HCT116 (cell line): ENCODE measurements around the gene UACA. TPM values are rescaled to one million over a fixed set of nuclear protein-coding genes. Genes with fewer than 3 reads are reported as not detected.
A peak's percentile ranks its signal among the peaks of the same experiment; 100 is the strongest.

Experiments
- ATAC-seq: fragments of 200-7000 bp; cut with Tn5 transposase; 2 replicates; pipeline ENCODE4 v1.9.1; 2020; ENCODE audit warnings: mild to moderate bottlenecking, moderate library complexity
- BruUV-seq: library from RNA; stranded (reverse); fragments of 400-500 nt; replicated peaks from 2 replicates; lab custom pipeline; 2021; lab: Mats Ljungman, UMichigan
- CTCF ChIA-PET: fragments of 300-600 bp; sonication (Branson Sonifier 250); formaldehyde crosslinking; loops from one replicate; lab custom pipeline; 2021; ENCODE audit warnings: antibody characterized with exemption; lab: Charles Lee
- POLR2A ChIA-PET: fragments of 300-600, 350-600 bp; sonication (Branson Sonifier 250); formaldehyde crosslinking; loops from one replicate; lab custom pipeline; 2021; ENCODE audit warnings: antibody characterized with exemption; lab: Charles Lee
- RAD21 ChIA-PET, 2 experiments: fragments of 300-600 bp; sonication (Branson Sonifier 250); formaldehyde crosslinking; loops; one replicate each; lab custom pipeline; 2023; ENCODE audit warnings: low total read pairs in 2 of 2; ENCODE audit not compliant: uncharacterized antibody in 2 of 2, unreplicated experiment in 2 of 2, low non-redundant PET in 1 of 2; lab: Charles Lee
- DNase-seq: peaks from one replicate; pipeline ENCODE4 v3.0.0-alpha.2; 2010; ENCODE audit warnings: low read depth, low spot score
- H2AFZ ChIP-seq: fragments of 200-600 bp; shearing (Covaris generic), sonication (generic); 2 replicates; pipeline ENCODE4 v1.6.1; 2017; ENCODE audit warnings: low read depth, mixed run types, mixed read lengths, antibody characterized with exemption, low read length; ENCODE audit not compliant: poor library complexity, severe bottlenecking
- H3K27ac ChIP-seq: 2 replicates; pipeline ENCODE4 v1.5.1; 2012; ENCODE audit warnings: low read depth, low read length
- H3K27me3 ChIP-seq: fragments of 200-600 bp; sonication (generic); 2 replicates; pipeline ENCODE4 v1.6.1; 2016; ENCODE audit warnings: mixed run types, low read length, mixed read lengths; ENCODE audit not compliant: insufficient read depth
- H3K36me3 ChIP-seq, 2 experiments: fragments of 200-500 bp in 1 of 2; fragments of 200-600 bp in 1 of 2; sonication (Bioruptor generic) in 1 of 2; sonication (generic) in 1 of 2; 2 replicates each; pipeline versions ENCODE4 v1.5.1 to v1.6.1; 2014 to 2016; ENCODE audit warnings: low read length in 2 of 2, inconsistent platforms in 1 of 2, mixed read lengths in 1 of 2, mixed run types in 1 of 2; ENCODE audit not compliant: insufficient read depth in 2 of 2, control insufficient read depth in 1 of 2
- H3K4me1 ChIP-seq, 2 experiments: fragments of 200-600 bp in 1 of 2; sonication (generic) in 1 of 2; 2 replicates each; pipeline versions ENCODE4 v1.5.1 to v1.6.1; 2012 to 2017; ENCODE audit warnings: low read length in 2 of 2, inconsistent platforms in 1 of 2, mild to moderate bottlenecking in 1 of 2, mixed read lengths in 1 of 2, mixed run types in 1 of 2, moderate library complexity in 1 of 2; ENCODE audit not compliant: insufficient read depth in 2 of 2, control insufficient read depth in 1 of 2
- H3K4me2 ChIP-seq: fragments of 200-600 bp; sonication (generic); 2 replicates; pipeline ENCODE4 v1.6.1; 2017; ENCODE audit warnings: mixed run types, low read length, mixed read lengths
- H3K4me3 ChIP-seq, 2 experiments: fragments of 200-600 bp in 1 of 2; sonication (generic) in 1 of 2; replicated peaks in 1 of 2; 2 replicates each; pipeline ENCODE4 v1.5.1; 2011 to 2016; ENCODE audit warnings: low read length in 2 of 2, control low read depth in 1 of 2, low read depth in 1 of 2, mild to moderate bottlenecking in 1 of 2, mixed read lengths in 1 of 2, mixed run types in 1 of 2
- H3K79me2 ChIP-seq: fragments of 200-600 bp; sonication (generic); 2 replicates; pipeline ENCODE4 v1.6.1; 2017; ENCODE audit warnings: mild to moderate bottlenecking, mixed run types, low read length, moderate library complexity, mixed read lengths; ENCODE audit not compliant: insufficient read depth
- H3K9ac ChIP-seq: fragments of 200-600 bp; sonication (generic); 2 replicates; pipeline ENCODE4 v1.6.1; 2016; ENCODE audit warnings: low read length, mixed read lengths
- H3K9me2 ChIP-seq: fragments of 200-600 bp; sonication (generic), shearing (Covaris generic); 2 replicates; pipeline ENCODE4 v1.6.1; 2017; ENCODE audit warnings: mixed run types, mild to moderate bottlenecking, moderate library complexity; ENCODE audit not compliant: insufficient read depth
- H3K9me3 ChIP-seq, 2 experiments: fragments of 200-500 bp in 1 of 2; fragments of 200-600 bp in 1 of 2; sonication (Bioruptor generic) in 1 of 2; sonication (generic) in 1 of 2; 2 replicates each; pipeline ENCODE4 v1.6.1; 2014 to 2017; ENCODE audit warnings: low read length in 2 of 2, mixed read lengths in 2 of 2, inconsistent platforms in 1 of 2, low read depth in 1 of 2, mild to moderate bottlenecking in 1 of 2, mixed run types in 1 of 2, moderate library complexity in 1 of 2; ENCODE audit not compliant: control insufficient read depth in 1 of 2, insufficient read depth in 1 of 2
- H4K20me1 ChIP-seq: fragments of 200-600 bp; sonication (generic), shearing (Covaris generic); 2 replicates; pipeline ENCODE4 v1.6.1; 2017; ENCODE audit warnings: mixed run types, mild to moderate bottlenecking, moderate library complexity; ENCODE audit not compliant: insufficient read depth
- CBX3 ChIP-seq: IDR thresholded peaks from 2 replicates; pipeline ENCODE4 v1.6.1; 2012; ENCODE audit warnings: low read depth
- ELF1 ChIP-seq: IDR thresholded peaks from 2 replicates; pipeline ENCODE4 v1.6.1; 2012; ENCODE audit warnings: low read depth, borderline replicate concordance
- EZH2 ChIP-seq: fragments of 200-600 bp; sonication (generic); IDR thresholded peaks from 2 replicates; pipeline ENCODE4 v1.6.1; 2017; ENCODE audit warnings: antibody characterized with exemption, mixed run types
- POLR2A ChIP-seq: IDR thresholded peaks from 2 replicates; pipeline ENCODE4 v1.7.0; 2011; ENCODE audit warnings: borderline replicate concordance; ENCODE audit not compliant: insufficient read depth, insufficient read length; ENCODE audit errors: extremely low read depth
- SIN3A ChIP-seq: IDR thresholded peaks from 2 replicates; pipeline ENCODE4 v1.6.1; 2012; ENCODE audit warnings: low read depth
- SP1 ChIP-seq: IDR thresholded peaks from 2 replicates; pipeline ENCODE4 v1.6.1; 2012; ENCODE audit warnings: low read depth
- TCF7L2 ChIP-seq: IDR thresholded peaks from 2 replicates; pipeline ENCODE4 v1.7.0; 2011; ENCODE audit warnings: borderline replicate concordance, inconsistent platforms; ENCODE audit not compliant: insufficient read depth, insufficient read length; ENCODE audit errors: extremely low read depth
- YY1 ChIP-seq: IDR thresholded peaks from 2 replicates; pipeline ENCODE4 v1.6.1; 2011; ENCODE audit warnings: low read length, low read depth, moderate library complexity, mild to moderate bottlenecking; ENCODE audit not compliant: insufficient replicate concordance; ENCODE audit errors: extremely low read depth
- ZFX ChIP-seq: fragments of 450-650 bp; IDR thresholded peaks from 2 replicates; pipeline ENCODE4 v1.6.1; 2017
- intact Hi-C: fragments of 100-400 bp; cut with micrococcal nuclease; formaldehyde crosslinking; loops from 2 replicates; pipeline ENCODE4 v1.10.0; 2022
- total RNA-seq: library from RNA; stranded (reverse); gene quantifications from one replicate; pipeline ENCODE4 v1.2.1, GENCODE V29; 2021; ENCODE audit not compliant: unreplicated experiment
- TF ChIP-seq, protein P1 (sequence below): IDR thresholded peaks from 2 replicates; pipeline ENCODE4 v1.6.1; 2011; ENCODE audit warnings: mild to moderate bottlenecking, low read length, moderate library complexity; ENCODE audit not compliant: insufficient replicate concordance; ENCODE audit errors: extremely low read depth

The UACA gene
- total RNA-seq, 1 experiment from 2014 or later = 47.4 TPM

DNA sequence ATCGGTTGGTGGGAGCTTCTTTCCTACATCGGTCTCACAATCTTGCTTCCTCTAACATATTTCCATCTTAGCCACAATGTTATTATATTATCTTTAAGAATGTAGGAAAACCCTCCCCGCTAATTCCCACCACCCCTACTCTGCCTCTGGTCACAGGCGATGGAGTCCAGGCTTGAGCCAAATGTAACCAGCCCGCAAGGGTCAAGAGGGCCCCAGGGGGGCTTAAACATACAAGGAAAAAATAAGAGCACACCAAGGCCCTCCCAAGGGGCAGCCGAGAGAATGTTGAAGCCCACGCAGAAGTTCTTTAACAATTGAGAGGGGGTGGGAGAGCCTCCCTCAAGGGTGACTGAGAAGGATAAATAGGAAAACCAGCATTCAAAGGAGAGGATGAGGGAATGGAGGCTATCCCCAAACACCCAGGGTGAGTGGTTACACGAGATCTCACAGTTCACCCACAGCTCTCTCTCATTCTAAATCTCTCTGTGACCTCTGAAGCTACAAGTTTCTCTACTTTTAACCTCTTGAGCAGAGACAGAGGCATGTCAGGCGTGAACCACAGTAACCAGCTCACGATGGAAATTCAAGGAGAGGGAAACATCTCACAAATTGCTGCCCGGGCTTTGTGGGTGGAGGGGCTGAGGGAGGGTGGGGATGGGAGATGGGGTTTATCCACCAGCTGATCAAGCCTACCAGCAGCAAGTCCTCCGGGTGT is 31.4 kb upstream of the UACA start:
- no TSS peak for BruUV-seq
- no peaks in the 10 kb centered on the region for H3K9me3 ChIP-seq
- peaks cover 25 to 66% of the 10 kb centered on the region in 2 experiments for H3K4me1 ChIP-seq
- H3K79me2 ChIP-seq = no peaks in the 10 kb centered on the region
- H4K20me1 ChIP-seq = no peaks in the 10 kb centered on the region
- peak overlapping the region; percentile 81 for H3K4me2 ChIP-seq
- H3K9ac ChIP-seq = peak overlapping the region; percentile 43
- DNase-seq (no peak), ATAC-seq (peak; percentile 43)
- H3K4me3 ChIP-seq = peak overlapping the region in 1 of 2 experiments; percentile 40; a peak in 2 of 4 replicates
- intact Hi-C loops = no loop called here
- H3K9me2 ChIP-seq = no peaks in the 10 kb centered on the region
- H3K36me3 ChIP-seq = no peaks in the 10 kb centered on the region
- TF ChIP-seq EZH2 = no peak
- no peak for TF ChIP-seq ZFX
- TF ChIP-seq YY1 = no peak
- TF ChIP-seq CBX3 = no peak
- no peak for TF ChIP-seq SP1
- TF ChIP-seq SIN3A = no peak
- TF ChIP-seq ELF1 = no peak
- ChIA-PET CTCF (interaction anchor here (1.4 kb wide), 1 partner anchor 17 kb away, joined by 5 read pairs; no protein-coding TSS in a partner anchor), RAD21 (no interaction called here), POLR2A (no interaction called here)
- no peak overlapping the region; the same call in 1 of the 2 replicates for H3K27ac ChIP-seq
- peak overlapping the region; percentile 83 for H2AFZ ChIP-seq
- no peaks in the 10 kb centered on the region for H3K27me3 ChIP-seq

DNA sequence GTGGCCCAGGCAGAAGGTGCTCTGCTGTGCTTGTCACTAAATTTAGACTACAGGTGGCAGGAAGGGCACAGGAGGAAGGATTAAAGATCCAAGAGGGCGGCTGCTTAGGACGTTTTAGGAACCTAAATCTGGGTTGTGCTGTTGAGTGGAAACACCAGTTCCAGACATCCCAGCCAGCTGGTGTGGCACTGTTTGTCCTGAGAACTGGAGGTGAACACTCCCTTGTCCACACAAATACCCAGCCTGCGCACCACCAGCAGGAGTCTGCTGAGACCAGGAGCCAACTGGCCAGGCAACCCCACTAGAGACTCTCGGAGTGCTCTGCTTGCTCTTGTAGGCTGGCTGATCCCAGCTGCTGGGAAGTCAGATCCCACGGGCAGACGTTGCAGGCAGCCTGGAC is 30.3 kb upstream of the UACA start:
- Histone ChIP-seq H3K9ac (no peak overlapping the region), H3K4me3 (no peak overlapping the region), H3K27ac (no peak overlapping the region), H4K20me1 (no peaks in the 10 kb centered on the region), H3K4me1 (peaks cover 25 to 75% of the 10 kb centered on the region in 2 experiments), H3K27me3 (no peaks in the 10 kb centered on the region)
- ATAC-seq (no peak), DNase-seq (no peak)
- RAD21 ChIA-PET = no interaction called here
- intact Hi-C loops = no loop called here
- TF ChIP-seq, protein P1, sequence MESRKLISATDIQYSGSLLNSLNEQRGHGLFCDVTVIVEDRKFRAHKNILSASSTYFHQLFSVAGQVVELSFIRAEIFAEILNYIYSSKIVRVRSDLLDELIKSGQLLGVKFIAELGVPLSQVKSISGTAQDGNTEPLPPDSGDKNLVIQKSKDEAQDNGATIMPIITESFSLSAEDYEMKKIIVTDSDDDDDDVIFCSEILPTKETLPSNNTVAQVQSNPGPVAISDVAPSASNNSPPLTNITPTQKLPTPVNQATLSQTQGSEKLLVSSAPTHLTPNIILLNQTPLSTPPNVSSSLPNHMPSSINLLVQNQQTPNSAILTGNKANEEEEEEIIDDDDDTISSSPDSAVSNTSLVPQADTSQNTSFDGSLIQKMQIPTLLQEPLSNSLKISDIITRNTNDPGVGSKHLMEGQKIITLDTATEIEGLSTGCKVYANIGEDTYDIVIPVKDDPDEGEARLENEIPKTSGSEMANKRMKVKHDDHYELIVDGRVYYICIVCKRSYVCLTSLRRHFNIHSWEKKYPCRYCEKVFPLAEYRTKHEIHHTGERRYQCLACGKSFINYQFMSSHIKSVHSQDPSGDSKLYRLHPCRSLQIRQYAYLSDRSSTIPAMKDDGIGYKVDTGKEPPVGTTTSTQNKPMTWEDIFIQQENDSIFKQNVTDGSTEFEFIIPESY = no peak
- no peak for TF ChIP-seq TCF7L2
- TF ChIP-seq POLR2A = no peak
- TF ChIP-seq CBX3 = no peak
- TF ChIP-seq SP1 = no peak
- TF ChIP-seq, all 23 proteins: peak for 0
- Histone ChIP-seq H3K4me2 (peak overlapping the region; percentile 67; the same call in 1 of the 2 replicates), H3K9me2 (no peaks in the 10 kb centered on the region), H2AFZ (no peak overlapping the region), H3K79me2 (no peaks in the 10 kb centered on the region), H3K9me3 (no peaks in the 10 kb centered on the region), H3K36me3 (no peaks in the 10 kb centered on the region)
- CTCF ChIA-PET = no interaction called here
- no TSS peak for BruUV-seq
- POLR2A ChIA-PET = no interaction called here
